NCI-H460 (cell line): Measurements from ENCODE around the gene COL25A1. TPM values are rescaled to one million over a fixed set of nuclear protein-coding genes. Genes with fewer than 3 reads are reported as not detected.
A peak's percentile ranks its signal among the peaks of the same experiment; 100 is the strongest.

Source experiments
- DNase-seq: peaks from one replicate; pipeline ENCODE4 v3.0.0-alpha.2; 2016; ENCODE audit warnings: low read depth; ENCODE audit errors: extremely low read depth
- total RNA-seq: library from RNA; depleted of rRNA; stranded (reverse); fragments of >200 nt; shearing (Covaris generic); gene quantifications from 2 replicates; pipeline ENCODE4 v1.2.3, GENCODE V29; 2014

COL25A1 gene
- total RNA-seq, 1 experiment from 2014 or later: 0.02 TPM

- no peak for DNase-seq
Observed at GRCh38 chr4:109294006-109294405, 8.5 kb downstream of the COL25A1 start.

GRCh38 chr4:109291707-109292238 lies 10.7 kb downstream of the COL25A1 start:
- DNase-seq: no peak

GRCh38 chr4:109290918-109291317 lies 11.5 kb downstream of the COL25A1 start:
- peak; percentile 28 for DNase-seq

DNA sequence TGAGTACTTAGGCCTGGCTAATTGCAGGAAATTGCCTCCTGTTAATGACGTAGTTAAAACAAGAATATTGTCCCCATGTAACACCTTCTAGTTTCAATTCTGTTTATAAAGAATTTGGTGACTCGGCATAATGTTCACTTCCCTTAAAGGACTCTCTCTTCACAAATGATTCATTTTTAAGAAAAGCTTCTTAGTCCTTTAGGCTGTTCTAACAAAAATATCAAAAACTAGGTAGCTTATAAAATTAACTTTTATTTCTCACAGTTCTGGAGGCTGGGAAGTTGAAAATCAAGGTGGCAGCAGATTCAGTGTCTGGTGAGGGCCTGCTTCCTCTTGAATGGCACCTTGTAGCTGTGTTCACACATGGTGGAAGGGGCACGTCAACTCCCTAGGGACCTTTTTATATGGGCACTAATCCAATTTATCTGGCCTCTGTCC lies 23.8 kb downstream of the COL25A1 start:
- no peak for DNase-seq

DNA sequence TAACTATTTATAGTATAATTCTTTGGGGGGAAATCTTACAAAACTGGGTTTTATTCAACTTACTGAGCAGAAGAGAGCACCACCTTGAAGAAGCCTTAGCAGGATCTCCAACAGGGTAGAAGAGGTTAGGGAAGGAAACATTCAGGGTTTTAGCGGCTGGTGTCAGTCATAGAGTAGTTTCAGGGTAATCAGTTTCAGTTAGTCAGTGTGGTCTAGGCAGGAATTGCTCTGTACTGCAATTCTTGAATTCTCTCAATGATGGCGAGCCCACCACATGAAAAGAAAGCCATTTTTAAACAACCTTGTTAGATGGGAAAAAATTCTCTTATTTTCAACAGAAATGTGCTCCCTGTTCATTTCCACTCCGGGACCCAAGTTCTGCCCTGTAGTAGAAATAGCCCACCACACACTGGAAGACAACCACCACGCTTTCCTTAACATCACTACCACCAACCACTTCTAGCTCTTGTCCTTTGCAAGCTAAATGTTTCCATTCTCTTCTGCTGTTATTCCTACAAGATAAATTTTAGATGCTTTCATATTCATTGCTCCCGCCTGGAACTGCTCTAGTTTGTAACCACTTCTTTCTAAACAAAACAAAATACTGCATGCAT lies 25.9 kb downstream of the COL25A1 start:
- no peak for DNase-seq

DNA sequence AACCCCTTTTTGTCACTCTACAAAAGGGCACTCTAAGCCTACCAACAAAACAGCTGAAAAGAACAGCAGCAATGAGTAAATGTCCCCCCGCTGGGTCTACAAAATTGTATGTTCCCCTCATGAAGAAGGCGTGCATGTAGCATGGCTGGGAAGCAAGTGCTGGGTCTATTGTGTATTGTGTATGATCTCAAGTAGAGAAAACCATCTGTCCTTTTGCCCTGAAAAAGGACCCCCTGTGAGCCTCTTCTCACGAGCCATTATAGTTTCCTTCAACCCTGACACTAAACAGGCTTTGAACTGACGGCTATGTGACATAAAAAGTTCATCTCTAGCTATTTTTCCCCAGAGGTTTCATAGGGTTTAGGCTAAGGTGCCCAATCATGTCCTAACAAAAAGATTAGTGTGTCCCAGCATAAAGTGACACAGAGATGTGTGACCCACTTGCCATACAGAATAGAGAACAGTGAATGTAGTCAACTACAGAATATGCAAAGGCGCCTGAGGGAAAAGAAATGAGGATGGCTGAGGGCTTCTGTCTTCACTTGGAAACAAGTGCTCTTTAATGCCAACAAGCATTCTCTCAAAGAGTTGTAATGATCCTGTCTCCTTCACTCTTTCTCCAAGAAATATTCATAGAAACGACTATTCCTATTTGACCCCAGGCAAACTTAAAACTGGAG lies 27.3 kb downstream of the COL25A1 start:
- DNase-seq: no peak

DNA sequence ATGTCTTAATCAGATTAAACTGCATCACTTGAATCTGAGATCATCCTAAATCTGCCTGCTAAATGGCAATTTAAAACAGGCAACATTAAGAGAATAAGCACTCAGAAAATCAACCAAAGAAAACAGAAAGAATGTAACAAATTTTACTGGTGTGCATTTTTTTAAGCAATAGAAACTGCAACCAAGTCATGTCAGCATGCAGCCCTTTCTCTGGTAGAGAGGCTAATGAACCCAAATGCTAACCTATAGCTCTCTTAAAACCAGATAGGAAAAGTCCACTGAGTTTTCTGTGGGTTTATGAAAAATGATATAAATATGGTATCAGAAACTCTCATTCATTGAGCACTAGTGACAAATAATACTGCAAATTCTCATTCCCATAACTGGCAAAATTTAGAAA lies 35.6 kb downstream of the COL25A1 start:
- DNase-seq: no peak

DNA sequence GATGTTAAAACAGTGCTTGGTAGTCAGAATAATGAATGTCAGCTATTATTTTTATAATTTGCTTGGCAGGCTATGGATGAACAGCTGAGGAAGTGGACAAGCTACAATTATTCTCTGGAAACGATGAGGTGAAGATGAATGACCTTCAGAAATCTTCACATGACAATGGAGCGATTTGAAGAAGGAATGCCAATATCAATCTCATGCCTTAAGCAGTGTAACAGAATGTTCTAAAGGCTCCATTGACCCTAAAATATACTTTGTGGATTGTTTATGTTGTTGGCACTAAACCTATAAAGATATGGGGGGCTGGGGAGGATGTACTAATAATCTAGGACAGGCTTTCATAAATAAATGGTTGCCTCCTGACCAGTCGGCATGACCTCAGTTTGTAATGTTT lies 36.2 kb downstream of the COL25A1 start:
- no peak for DNase-seq

DNA sequence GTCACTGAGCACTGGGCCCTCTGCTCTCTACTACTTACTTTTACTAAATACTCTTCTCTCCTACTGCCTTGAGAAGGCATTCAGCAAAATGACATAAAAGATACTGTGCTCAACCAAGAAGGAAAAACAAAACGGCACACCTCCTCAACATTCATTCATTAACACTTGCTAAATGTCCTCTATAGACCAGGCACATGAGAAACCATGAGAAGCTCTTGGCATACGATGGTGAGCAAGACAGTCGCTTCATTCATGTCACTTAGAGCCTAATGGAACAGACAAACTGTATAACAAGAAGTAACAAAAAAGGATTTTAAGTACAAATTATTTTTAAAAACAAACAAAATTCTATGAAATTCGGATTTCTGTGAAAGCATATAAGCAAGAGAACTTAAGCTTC lies 38.7 kb downstream of the COL25A1 start:
- no peak for DNase-seq

GRCh38 chr4:109256818-109257217 lies 45.6 kb downstream of the COL25A1 start:
- DNase-seq: no peak

GRCh38 chr4:109254845-109255244 lies 47.6 kb downstream of the COL25A1 start:
- no peak for DNase-seq

DNA sequence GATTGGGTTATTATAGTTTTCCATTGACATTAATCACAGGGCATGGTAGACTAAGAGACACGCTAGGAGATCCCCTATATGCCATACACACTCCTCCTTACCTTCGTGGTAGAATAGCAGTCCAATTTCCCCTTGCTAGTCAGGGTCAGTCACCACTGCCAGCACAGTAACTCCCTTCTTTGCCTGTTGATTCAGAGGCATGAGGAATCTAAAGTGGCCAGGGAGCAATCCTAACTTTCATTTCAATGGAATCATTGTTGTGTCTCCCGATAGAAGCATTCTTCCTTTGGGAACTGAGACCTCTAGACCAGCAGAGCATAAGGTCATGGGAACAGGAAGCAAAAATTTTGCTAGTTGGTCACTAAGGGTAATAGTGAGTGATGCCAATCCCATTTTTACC lies 51.1 kb downstream of the COL25A1 start:
- DNase-seq: no peak

DNA sequence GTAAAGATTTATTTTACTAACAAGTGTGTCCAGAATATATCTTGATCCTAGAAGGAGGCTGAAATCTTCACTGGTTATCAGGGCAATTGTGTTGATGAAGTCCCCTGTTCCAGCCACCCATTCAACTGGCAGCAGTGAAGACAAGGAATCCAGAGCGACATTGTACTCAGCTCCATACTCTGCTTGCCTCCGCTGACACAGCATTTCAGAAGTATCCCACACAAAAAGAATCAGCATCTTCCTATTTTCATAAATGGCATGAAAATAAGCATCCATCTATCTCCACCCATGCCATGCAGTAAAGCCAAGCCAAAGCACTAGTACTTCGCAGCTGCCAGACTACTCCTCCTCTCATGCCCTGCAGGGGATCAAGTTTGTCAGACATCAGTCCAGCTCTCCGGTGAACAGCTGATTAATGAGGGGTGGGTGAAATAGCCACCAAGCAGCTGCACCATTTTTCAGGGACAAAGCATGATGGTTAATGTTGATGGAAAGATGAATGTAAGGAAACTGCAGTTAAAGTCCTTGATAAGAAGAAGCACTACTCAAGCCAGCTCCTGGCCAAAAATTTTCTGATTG lies 54.0 kb downstream of the COL25A1 start:
- DNase-seq: no peak

- no peak for DNase-seq
Observed at GRCh38 chr4:109243871-109244270, 58.6 kb downstream of the COL25A1 start.

GRCh38 chr4:109238746-109239145 lies 63.7 kb downstream of the COL25A1 start:
- DNase-seq: no peak

- DNase-seq: no peak
Observed at GRCh38 chr4:109235683-109236082, 66.8 kb downstream of the COL25A1 start.

DNA sequence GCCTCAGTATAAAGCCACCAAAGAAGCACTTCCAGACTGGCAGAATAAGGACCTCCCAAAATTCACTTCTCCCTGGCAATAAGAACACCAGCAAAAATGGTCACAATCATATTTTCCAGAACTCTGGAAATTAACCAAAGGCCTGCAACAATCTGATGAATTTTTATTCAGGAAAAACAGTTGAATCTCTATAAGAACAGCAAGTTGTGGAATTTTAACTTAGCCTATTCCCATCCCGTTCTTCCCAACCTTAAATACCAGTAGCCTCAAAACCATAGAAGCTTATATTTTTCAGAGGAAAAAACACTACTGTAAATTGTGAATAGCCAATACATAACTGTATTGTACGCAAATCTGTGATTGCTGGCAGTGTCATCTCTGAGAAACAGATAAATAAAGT lies 67.9 kb downstream of the COL25A1 start:
- no peak for DNase-seq

GRCh38 chr4:109233570-109233969 lies 68.9 kb downstream of the COL25A1 start:
- no peak for DNase-seq

DNA sequence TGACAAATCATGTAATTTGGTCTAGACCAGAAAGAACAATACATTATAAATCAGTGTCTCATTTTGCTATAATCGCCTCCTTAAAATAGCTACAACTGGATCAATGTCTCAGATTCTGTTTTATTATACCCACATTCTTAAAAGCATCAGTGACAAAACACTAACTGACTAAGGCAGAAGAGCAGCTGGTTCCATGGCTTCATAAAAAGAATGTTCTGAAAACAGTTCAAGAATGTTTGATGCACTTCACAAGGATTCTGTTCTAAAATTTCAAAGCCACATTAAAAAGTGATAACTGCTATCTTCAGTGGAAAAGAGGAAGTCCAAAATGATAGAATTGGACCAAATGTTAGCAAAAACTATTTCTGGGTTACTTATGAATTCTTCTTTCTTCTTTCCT lies 69.8 kb downstream of the COL25A1 start:
- DNase-seq: no peak

DNA sequence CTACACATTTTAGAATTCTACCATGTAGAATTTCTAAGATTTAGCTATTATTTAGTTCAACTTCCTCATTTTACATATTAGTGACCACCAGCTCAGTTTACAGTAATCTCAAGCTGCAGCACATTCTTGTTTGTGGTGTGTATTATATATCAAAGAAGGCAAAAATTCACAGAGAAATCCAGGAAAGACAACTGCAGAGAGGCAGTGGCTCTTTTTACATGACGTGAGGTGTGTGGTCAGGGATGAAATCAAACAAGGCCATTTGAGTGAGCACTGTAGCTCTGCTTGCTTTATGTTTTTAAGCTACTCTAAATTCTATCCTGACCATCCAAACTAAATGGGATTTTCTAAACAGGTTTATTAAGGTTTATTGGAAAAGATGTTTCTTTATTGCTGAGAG lies 71.1 kb downstream of the COL25A1 start:
- no peak for DNase-seq

DNA sequence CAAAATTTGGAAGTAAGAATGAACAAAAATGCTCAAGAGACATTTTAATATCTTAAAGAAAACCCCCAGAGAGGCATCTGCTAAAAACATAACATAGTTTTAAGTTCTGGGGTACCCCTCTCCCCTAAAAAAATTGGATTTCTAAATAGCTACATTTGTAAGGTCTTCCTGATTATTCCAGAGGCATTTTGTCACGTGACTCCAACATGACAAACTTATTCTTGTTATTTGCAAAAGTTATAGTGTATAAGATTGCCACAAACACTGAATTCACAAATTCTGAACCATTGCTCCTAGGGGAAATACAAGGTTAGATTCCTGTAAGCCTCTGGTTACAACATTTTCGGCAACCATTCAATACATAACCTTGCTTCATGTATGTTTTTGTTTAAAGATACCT lies 73.4 kb downstream of the COL25A1 start:
- no peak for DNase-seq

DNA sequence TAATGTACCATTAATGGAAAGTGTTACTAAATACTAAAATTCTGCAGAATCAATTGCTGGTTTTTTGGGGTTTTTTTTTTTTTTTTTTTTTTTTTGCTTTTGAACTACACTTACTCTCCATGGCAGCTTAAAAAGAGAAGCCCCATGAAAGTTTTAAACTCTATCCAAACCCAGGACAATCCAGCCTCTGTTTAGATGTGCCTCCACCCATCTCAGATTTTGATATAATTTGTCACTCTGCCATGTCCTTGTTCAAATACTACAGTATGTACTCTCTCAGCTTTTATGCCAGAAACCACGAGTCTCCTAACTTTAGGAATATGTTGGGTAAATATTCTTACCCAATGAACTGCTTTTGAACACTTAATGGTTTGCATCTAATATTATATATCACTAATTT lies 84.2 kb downstream of the COL25A1 start:
- no peak for DNase-seq
